Measurements from ENCODE around the gene SELENOS. TPM values are rescaled to one million over a fixed set of nuclear protein-coding genes. Genes with fewer than 3 reads are reported as not detected.
A peak's percentile ranks its signal among the peaks of the same experiment; 100 is the strongest.

SELENOS gene
- total RNA-seq, 1 donor from 2014 or later: 78.5 TPM

GRCh38 chr15:101266787-101267186 lies 10.5 kb downstream of the SELENOS start:
- intact Hi-C loops (cut with DNase I): no loop called here
- ATAC-seq (no peak), DNase-seq (no peak)
- H3K4me1 ChIP-seq: no peaks in the 10 kb centered on the region
- H3K9me3 ChIP-seq: no peaks in the 10 kb centered on the region
- H3K27me3 ChIP-seq: no peaks in the 10 kb centered on the region
- peak overlapping the region; percentile 65 for H3K27ac ChIP-seq
- H3K36me3 ChIP-seq: peaks cover 24% of the 10 kb centered on the region
- no peak for TF ChIP-seq CTCF (IDR thresholded peaks at IDR 0.05)
- no peak overlapping the region for H3K4me3 ChIP-seq

GRCh38 chr15:101266034-101266433 lies 11.3 kb downstream of the SELENOS start:
- no peak for ATAC-seq
- Histone ChIP-seq H3K27ac (peak overlapping the region; percentile 65), H3K9me3 (no peaks in the 10 kb centered on the region), H3K4me3 (no peak overlapping the region), H3K27me3 (no peaks in the 10 kb centered on the region), H3K4me1 (no peaks in the 10 kb centered on the region), H3K36me3 (peaks cover 17% of the 10 kb centered on the region)
- TF ChIP-seq CTCF (IDR thresholded peaks at IDR 0.05): no peak
- no peak for DNase-seq
- intact Hi-C loops (cut with DNase I): no loop called here

GRCh38 chr15:101264911-101265641 lies 12.2 kb downstream of the SELENOS start:
- Histone ChIP-seq H3K9me3 (no peaks in the 10 kb centered on the region), H3K27ac (no peak overlapping the region), H3K4me3 (no peak overlapping the region), H3K36me3 (peaks cover 7% of the 10 kb centered on the region), H3K27me3 (no peaks in the 10 kb centered on the region), H3K4me1 (no peaks in the 10 kb centered on the region)
- ATAC-seq (peak; percentile 7), DNase-seq (no peak)
- no peak for TF ChIP-seq CTCF (IDR thresholded peaks at IDR 0.05)
- intact Hi-C loops (cut with DNase I): no loop called here

- no peak for TF ChIP-seq CTCF (IDR thresholded peaks at IDR 0.05)
- Histone ChIP-seq H3K9me3 (no peaks in the 10 kb centered on the region), H3K27me3 (no peaks in the 10 kb centered on the region), H3K27ac (no peak overlapping the region), H3K36me3 (no peaks in the 10 kb centered on the region), H3K4me1 (no peaks in the 10 kb centered on the region), H3K4me3 (no peak overlapping the region)
- DNase-seq (no peak), ATAC-seq (no peak)
- intact Hi-C loops (cut with DNase I): no loop called here
These were observed 13.3 kb downstream of the SELENOS start for GRCh38 chr15:101264011-101264410.

- intact Hi-C loops (cut with DNase I): no loop called here
- Histone ChIP-seq H3K27ac (no peak overlapping the region), H3K36me3 (no peaks in the 10 kb centered on the region), H3K9me3 (no peaks in the 10 kb centered on the region), H3K4me1 (no peaks in the 10 kb centered on the region), H3K27me3 (no peaks in the 10 kb centered on the region), H3K4me3 (no peak overlapping the region)
- TF ChIP-seq CTCF (IDR thresholded peaks at IDR 0.05): no peak
- no peak for ATAC-seq
- DNase-seq: no peak
These were observed 14.7 kb downstream of the SELENOS start for GRCh38 chr15:101262551-101262950.

All from upper lobe of right lung (tissue), 1 donor.